ENCODE measurements around the gene SBF2.

Gene SBF2

GRCh38 chr11:9982796-9983579, 311.0 kb downstream of the SBF2 start:
- H3K27me3 ChIP-seq (ENCODE audit: control insufficient read depth, insufficient read depth, low read length), result no peaks in the 10 kb centered on the region
- no peak overlapping the region for H3K9ac ChIP-seq (ENCODE audit: low read length)
- no peaks in the 10 kb centered on the region for H3K36me3 ChIP-seq (ENCODE audit: control insufficient read depth, insufficient read depth, low read length)
- no peak overlapping the region for H3K4me3 ChIP-seq (ENCODE audit: low read length)
- H3K4me1 ChIP-seq (ENCODE audit: control insufficient read depth, insufficient read depth, low read length), result peaks cover 3% of the 10 kb centered on the region
- no peaks in the 10 kb centered on the region for H3K9me3 ChIP-seq (ENCODE audit: control insufficient read depth, low read length)

DNA sequence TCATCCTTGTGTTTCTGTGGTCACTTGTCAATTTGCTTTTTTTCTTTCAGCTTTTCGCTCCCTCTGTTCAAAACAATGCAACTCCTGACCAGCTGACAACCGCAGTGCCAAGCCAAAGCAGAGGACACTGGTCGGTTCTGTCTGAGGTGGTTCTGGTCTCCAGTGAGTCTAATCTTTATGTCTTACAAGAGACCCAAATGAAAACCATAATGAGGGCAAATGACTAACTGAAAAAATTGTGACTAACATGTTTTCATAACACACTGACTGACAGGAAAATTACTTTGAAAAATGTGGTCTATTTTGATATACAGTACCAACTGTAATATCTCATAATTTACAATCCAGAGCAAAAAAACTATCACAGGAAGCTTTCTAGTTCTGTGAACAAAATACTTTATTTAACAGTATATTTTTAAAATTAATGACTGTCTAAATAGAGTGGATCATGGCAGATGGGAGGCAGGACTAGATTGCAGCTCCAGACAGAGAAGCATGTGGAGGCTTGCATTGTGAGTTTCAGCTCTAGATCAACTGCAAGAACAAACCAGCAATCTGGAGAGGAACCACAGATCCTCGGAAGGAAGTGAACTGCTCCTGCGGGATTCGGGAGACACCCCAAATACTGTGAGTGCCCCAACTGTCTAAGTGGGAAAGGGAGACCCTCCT, 311.8 kb downstream of the SBF2 start:
- Histone ChIP-seq H3K36me3 (ENCODE audit: control insufficient read depth, insufficient read depth, low read length) (no peaks in the 10 kb centered on the region), H3K27me3 (ENCODE audit: control insufficient read depth, insufficient read depth, low read length) (no peaks in the 10 kb centered on the region), H3K9ac (ENCODE audit: low read length) (no peak overlapping the region), H3K4me3 (ENCODE audit: low read length) (no peak overlapping the region), H3K4me1 (ENCODE audit: control insufficient read depth, insufficient read depth, low read length) (peaks cover 3% of the 10 kb centered on the region), H3K9me3 (ENCODE audit: control insufficient read depth, low read length) (no peaks in the 10 kb centered on the region)

DNA sequence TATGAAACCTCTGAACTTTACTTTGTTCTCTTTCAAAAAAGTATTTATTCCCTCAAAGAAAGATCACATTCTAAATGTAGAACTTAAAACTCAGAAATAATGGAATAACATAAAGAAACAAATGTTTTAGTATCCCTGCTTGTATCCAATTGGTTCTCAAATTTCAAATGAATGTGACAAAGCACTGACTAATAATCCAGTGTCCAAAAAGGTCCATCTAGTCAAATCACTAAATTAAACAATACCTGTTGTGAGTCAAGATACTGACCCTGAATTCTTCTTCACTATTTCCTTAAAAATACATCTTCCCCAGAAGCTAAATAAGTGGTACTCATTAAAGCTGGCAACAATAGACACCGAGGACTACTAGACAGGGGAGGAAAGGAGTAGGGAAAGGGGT, 313.1 kb downstream of the SBF2 start:
- H3K9me3 ChIP-seq (ENCODE audit: control insufficient read depth, low read length), result no peaks in the 10 kb centered on the region
- H3K27me3 ChIP-seq (ENCODE audit: control insufficient read depth, insufficient read depth, low read length), result no peaks in the 10 kb centered on the region
- H3K36me3 ChIP-seq (ENCODE audit: control insufficient read depth, insufficient read depth, low read length), result no peaks in the 10 kb centered on the region
- H3K4me1 ChIP-seq (ENCODE audit: control insufficient read depth, insufficient read depth, low read length), result peaks cover 3% of the 10 kb centered on the region
- no peak overlapping the region for H3K9ac ChIP-seq (ENCODE audit: low read length)
- H3K4me3 ChIP-seq (ENCODE audit: low read length), result no peak overlapping the region

DNA sequence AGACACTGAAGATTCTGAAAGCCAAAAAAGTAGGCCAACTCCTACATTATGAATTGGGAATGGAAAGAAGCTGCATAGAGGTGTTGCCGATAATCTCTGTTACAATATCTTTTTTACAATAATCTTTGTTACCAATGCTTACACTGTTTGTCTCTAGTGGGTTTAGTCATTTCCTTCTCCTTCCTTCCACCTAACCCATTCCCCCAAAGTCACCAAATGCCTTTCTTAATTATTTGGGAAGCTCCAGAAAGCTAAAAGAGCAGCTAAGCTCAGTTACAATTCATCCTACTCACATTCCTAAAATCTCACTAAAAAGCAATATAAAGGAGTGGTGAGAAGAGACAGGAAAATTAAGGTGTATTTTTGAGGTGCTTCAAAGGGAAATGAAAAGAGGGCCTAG, 316.5 kb downstream of the SBF2 start:
- Histone ChIP-seq H3K27me3 (ENCODE audit: control insufficient read depth, insufficient read depth, low read length) (no peaks in the 10 kb centered on the region), H3K9me3 (ENCODE audit: control insufficient read depth, low read length) (no peaks in the 10 kb centered on the region), H3K4me3 (ENCODE audit: low read length) (no peak overlapping the region), H3K9ac (ENCODE audit: low read length) (no peak overlapping the region), H3K4me1 (ENCODE audit: control insufficient read depth, insufficient read depth, low read length) (no peaks in the 10 kb centered on the region), H3K36me3 (ENCODE audit: control insufficient read depth, insufficient read depth, low read length) (no peaks in the 10 kb centered on the region)

- Histone ChIP-seq H3K9ac (ENCODE audit: low read length) (no peak overlapping the region), H3K4me3 (ENCODE audit: low read length) (no peak overlapping the region), H3K27me3 (ENCODE audit: control insufficient read depth, insufficient read depth, low read length) (no peaks in the 10 kb centered on the region), H3K4me1 (ENCODE audit: control insufficient read depth, insufficient read depth, low read length) (no peaks in the 10 kb centered on the region), H3K36me3 (ENCODE audit: control insufficient read depth, insufficient read depth, low read length) (no peaks in the 10 kb centered on the region), H3K9me3 (ENCODE audit: control insufficient read depth, low read length) (no peaks in the 10 kb centered on the region)
Measured at GRCh38 chr11:9974375-9974774, 319.6 kb downstream of the SBF2 start.

GRCh38 chr11:9973921-9974320, 320.1 kb downstream of the SBF2 start:
- Histone ChIP-seq H3K4me3 (ENCODE audit: low read length) (no peak overlapping the region), H3K9ac (ENCODE audit: low read length) (no peak overlapping the region), H3K36me3 (ENCODE audit: control insufficient read depth, insufficient read depth, low read length) (no peaks in the 10 kb centered on the region), H3K27me3 (ENCODE audit: control insufficient read depth, insufficient read depth, low read length) (no peaks in the 10 kb centered on the region), H3K4me1 (ENCODE audit: control insufficient read depth, insufficient read depth, low read length) (no peaks in the 10 kb centered on the region), H3K9me3 (ENCODE audit: control insufficient read depth, low read length) (no peaks in the 10 kb centered on the region)

DNA sequence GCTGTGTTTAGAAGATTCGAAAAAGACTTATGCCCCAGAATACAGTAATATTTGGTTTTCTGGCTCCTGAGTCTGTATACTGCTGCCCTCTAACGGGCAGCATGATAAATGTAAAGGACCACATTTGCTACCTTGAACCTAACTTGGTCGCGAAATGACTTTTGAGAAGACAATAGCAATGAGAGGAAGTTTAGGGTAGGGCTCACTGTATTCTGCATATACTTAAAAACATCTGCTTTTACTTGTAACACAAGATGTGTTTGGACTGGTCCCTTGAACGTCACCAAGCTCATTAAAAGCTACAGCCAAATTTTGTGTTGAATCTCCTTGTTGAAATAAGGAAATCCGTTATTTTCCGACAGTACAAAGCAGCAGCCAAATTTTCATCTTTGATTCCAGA, 321.0 kb downstream of the SBF2 start:
- no peak overlapping the region for H3K9ac ChIP-seq (ENCODE audit: low read length)
- H3K36me3 ChIP-seq (ENCODE audit: control insufficient read depth, insufficient read depth, low read length), result no peaks in the 10 kb centered on the region

DNA sequence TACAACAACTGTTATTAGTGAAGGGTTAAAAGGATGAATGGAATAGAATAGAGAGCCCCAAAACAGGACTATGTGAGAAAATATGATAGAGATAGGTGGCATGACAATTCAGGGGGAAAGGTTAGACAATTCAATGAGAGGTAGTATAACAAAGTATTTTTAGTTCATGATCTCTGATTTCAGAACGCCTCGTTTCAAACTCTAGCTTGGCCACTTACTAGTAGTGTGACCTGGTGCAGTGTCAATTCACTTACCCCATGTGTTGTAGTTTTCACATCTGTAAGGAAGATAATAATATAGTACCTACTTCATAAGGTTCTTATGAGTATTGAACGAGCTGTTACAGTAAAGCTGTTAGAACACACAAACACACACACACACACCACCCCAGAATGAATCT, 322.1 kb downstream of the SBF2 start:
- Histone ChIP-seq H3K27me3 (ENCODE audit: control insufficient read depth, insufficient read depth, low read length) (no peaks in the 10 kb centered on the region), H3K9me3 (ENCODE audit: control insufficient read depth, low read length) (no peaks in the 10 kb centered on the region), H3K4me1 (ENCODE audit: control insufficient read depth, insufficient read depth, low read length) (no peaks in the 10 kb centered on the region), H3K36me3 (ENCODE audit: control insufficient read depth, insufficient read depth, low read length) (no peaks in the 10 kb centered on the region), H3K9ac (ENCODE audit: low read length) (no peak overlapping the region), H3K4me3 (ENCODE audit: low read length) (no peak overlapping the region)

More for the DNA sequence above, 321.0 kb downstream of the SBF2 start:
- Histone ChIP-seq H3K4me1 (ENCODE audit: control insufficient read depth, insufficient read depth, low read length) (no peaks in the 10 kb centered on the region), H3K9me3 (ENCODE audit: control insufficient read depth, low read length) (no peaks in the 10 kb centered on the region), H3K4me3 (ENCODE audit: low read length) (no peak overlapping the region), H3K27me3 (ENCODE audit: control insufficient read depth, insufficient read depth, low read length) (no peaks in the 10 kb centered on the region)

- Histone ChIP-seq H3K9me3 (ENCODE audit: control insufficient read depth, low read length) (no peaks in the 10 kb centered on the region), H3K4me1 (ENCODE audit: control insufficient read depth, insufficient read depth, low read length) (no peaks in the 10 kb centered on the region)
Measured at GRCh38 chr11:9969068-9969467, 325.0 kb downstream of the SBF2 start.

GRCh38 chr11:9962722-9963121, 331.3 kb downstream of the SBF2 start:
- Histone ChIP-seq H3K9me3 (ENCODE audit: control insufficient read depth, low read length) (no peaks in the 10 kb centered on the region), H3K36me3 (ENCODE audit: control insufficient read depth, insufficient read depth, low read length) (no peaks in the 10 kb centered on the region), H3K4me1 (ENCODE audit: control insufficient read depth, insufficient read depth, low read length) (no peaks in the 10 kb centered on the region), H3K4me3 (ENCODE audit: low read length) (no peak overlapping the region), H3K9ac (ENCODE audit: low read length) (no peak overlapping the region), H3K27me3 (ENCODE audit: control insufficient read depth, insufficient read depth, low read length) (no peaks in the 10 kb centered on the region)

More at GRCh38 chr11:9969068-9969467, 325.0 kb downstream of the SBF2 start:
- no peak overlapping the region for H3K4me3 ChIP-seq (ENCODE audit: low read length)
- no peak overlapping the region for H3K9ac ChIP-seq (ENCODE audit: low read length)
- H3K27me3 ChIP-seq (ENCODE audit: control insufficient read depth, insufficient read depth, low read length), result no peaks in the 10 kb centered on the region
- H3K36me3 ChIP-seq (ENCODE audit: control insufficient read depth, insufficient read depth, low read length), result no peaks in the 10 kb centered on the region

DNA sequence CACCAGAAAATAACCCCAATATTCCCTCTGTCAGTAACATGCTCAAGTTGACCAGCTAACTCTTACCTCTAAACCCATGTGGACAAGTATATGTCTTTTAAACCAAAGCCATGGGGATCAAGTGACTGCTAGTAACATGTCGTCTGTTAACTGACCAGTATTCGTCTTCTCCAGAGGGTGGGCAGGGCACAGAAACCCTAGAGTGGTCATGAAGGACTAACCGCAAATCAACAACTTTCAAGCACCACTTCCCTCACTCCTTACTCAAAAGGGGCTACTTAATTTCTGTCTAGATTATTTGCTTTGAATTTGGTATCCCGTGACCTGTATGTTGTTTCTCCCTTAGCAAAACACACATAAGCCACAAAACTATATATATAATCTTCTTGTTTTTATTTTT, 336.9 kb downstream of the SBF2 start:
- no peaks in the 10 kb centered on the region for H3K9me3 ChIP-seq (ENCODE audit: control insufficient read depth, low read length)
- no peaks in the 10 kb centered on the region for H3K36me3 ChIP-seq (ENCODE audit: control insufficient read depth, insufficient read depth, low read length)
- no peak overlapping the region for H3K4me3 ChIP-seq (ENCODE audit: low read length)
- H3K4me1 ChIP-seq (ENCODE audit: control insufficient read depth, insufficient read depth, low read length), result no peaks in the 10 kb centered on the region
- no peak overlapping the region for H3K9ac ChIP-seq (ENCODE audit: low read length)
- H3K27me3 ChIP-seq (ENCODE audit: control insufficient read depth, insufficient read depth, low read length), result no peaks in the 10 kb centered on the region

DNA sequence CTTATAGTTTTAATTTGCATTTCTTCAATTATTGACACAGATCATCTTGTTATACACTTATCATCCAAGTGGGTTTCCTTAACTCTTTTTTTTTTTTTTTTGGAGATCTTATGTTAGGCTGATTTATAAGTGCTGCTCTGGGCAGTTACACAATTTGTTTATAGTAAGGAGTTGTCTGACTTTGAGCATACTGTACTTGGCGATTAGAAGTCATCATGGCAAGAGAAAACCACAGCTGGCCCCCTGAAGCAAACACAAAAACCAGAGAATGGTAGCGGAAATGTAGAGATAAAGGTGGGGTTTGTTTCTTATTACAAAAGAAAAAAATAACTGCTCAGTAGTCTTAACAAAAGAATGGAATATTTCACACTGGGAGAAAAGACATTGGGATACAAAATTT, 337.5 kb downstream of the SBF2 start:
- Histone ChIP-seq H3K4me3 (ENCODE audit: low read length) (no peak overlapping the region), H3K9me3 (ENCODE audit: control insufficient read depth, low read length) (no peaks in the 10 kb centered on the region), H3K27me3 (ENCODE audit: control insufficient read depth, insufficient read depth, low read length) (no peaks in the 10 kb centered on the region), H3K4me1 (ENCODE audit: control insufficient read depth, insufficient read depth, low read length) (no peaks in the 10 kb centered on the region), H3K9ac (ENCODE audit: low read length) (no peak overlapping the region), H3K36me3 (ENCODE audit: control insufficient read depth, insufficient read depth, low read length) (no peaks in the 10 kb centered on the region)
